T-cell (primary cell): Measurements from ENCODE around the gene PMPCA. TPM values are rescaled to one million over a fixed set of nuclear protein-coding genes. Genes with fewer than 3 reads are reported as not detected.

Experiments
- ATAC-seq, 4 experiments: fragments of 200-7000 bp in 3 of 4; fragments of 150-1000 bp in 1 of 4; cut with Tn5 transposase; replicated peaks in 1 of 4; 1 replicate in 3 of 4; 2 replicates in 1 of 4; pipeline ENCODE4 v1.10.0; 2021; ENCODE audit warnings: moderate library complexity in 3 of 4, mild to moderate bottlenecking in 2 of 4, moderate number of reproducible peaks in 1 of 4
- CTCF ChIA-PET, 2 donors: fragments of 300-600 bp; sonication (Branson Sonifier 250); formaldehyde crosslinking; loops; one replicate each; lab custom pipeline; 2022; ENCODE audit warnings: antibody characterized with exemption in 2 of 2; lab: Charles Lee
- POLR2A ChIA-PET, 2 donors: fragments of 300-600 bp; sonication (Branson Sonifier 250); formaldehyde crosslinking; loops; one replicate each; lab custom pipeline; 2022; ENCODE audit warnings: antibody characterized with exemption in 2 of 2; lab: Charles Lee
- DNase-seq, 35 experiments: peaks; one replicate each; pipeline versions ENCODE4 v3.0.0 to v3.0.0-alpha.2; 2013 to 2023
- H3K27ac ChIP-seq: one replicate; pipeline ENCODE4 v1.5.1; 2013; ENCODE audit warnings: low read length
- H3K27me3 ChIP-seq, 2 experiments: replicated peaks in 1 of 2; 1 replicate in 1 of 2; 2 replicates in 1 of 2; pipeline versions ENCODE4 v1.6.1 to v1.7.0; 2013; ENCODE audit warnings: low read length in 1 of 2, mixed read lengths in 1 of 2; ENCODE audit not compliant: control insufficient read depth in 2 of 2, insufficient read depth in 2 of 2; ENCODE audit errors: extremely low read depth in 1 of 2
- H3K36me3 ChIP-seq, 2 donors: 1 replicate in 1 of 2; 2 replicates in 1 of 2; pipeline versions ENCODE4 v1.6.1 to v1.7.0; 2013; ENCODE audit warnings: low read length in 1 of 2; ENCODE audit not compliant: control insufficient read depth in 2 of 2, insufficient read depth in 1 of 2; ENCODE audit errors: extremely low read depth in 1 of 2
- H3K4me1 ChIP-seq, 2 experiments: 1 replicate in 1 of 2; 2 replicates in 1 of 2; pipeline versions ENCODE4 v1.6.1 to v1.7.0; 2013; ENCODE audit warnings: low read length in 2 of 2, mixed read lengths in 1 of 2; ENCODE audit not compliant: insufficient read depth in 2 of 2, control insufficient read depth in 1 of 2; ENCODE audit errors: extremely low read depth in 1 of 2
- H3K4me3 ChIP-seq, 2 donors: 1 replicate in 1 of 2; 2 replicates in 1 of 2; pipeline versions ENCODE4 v1.5.1 to v1.7.0; 2013; ENCODE audit warnings: mild to moderate bottlenecking in 2 of 2, low read length in 1 of 2, moderate library complexity in 1 of 2; ENCODE audit not compliant: control insufficient read depth in 1 of 2; ENCODE audit errors: extremely low read depth in 1 of 2
- H3K9me3 ChIP-seq: 2 replicates; pipeline ENCODE4 v1.7.0; 2013
- H3K27ac Mint-ChIP-seq, 2 donors: one replicate each; pipeline ENCODE4 v1.8.0; 2020 to 2021; ENCODE audit warnings: mild to moderate bottlenecking in 2 of 2, mixed read lengths in 2 of 2
- H3K27me3 Mint-ChIP-seq, 2 donors: one replicate each; pipeline ENCODE4 v1.8.0; 2021 to 2022; ENCODE audit warnings: mixed read lengths in 2 of 2
- H3K36me3 Mint-ChIP-seq: one replicate; pipeline ENCODE4 v1.8.0; 2021; ENCODE audit warnings: mixed read lengths
- H3K4me1 Mint-ChIP-seq, 3 donors: one replicate each; pipeline ENCODE4 v1.8.0; 2020 to 2022; ENCODE audit warnings: mixed read lengths in 3 of 3, mild to moderate bottlenecking in 1 of 3
- H3K4me3 Mint-ChIP-seq, 3 donors: one replicate each; pipeline ENCODE4 v1.8.0; 2020 to 2022; ENCODE audit warnings: mild to moderate bottlenecking in 3 of 3, mixed read lengths in 3 of 3, moderate library complexity in 3 of 3
- H3K9me3 Mint-ChIP-seq, 3 donors: one replicate each; pipeline ENCODE4 v1.8.0; 2020 to 2022; ENCODE audit warnings: mixed read lengths in 3 of 3
- WGBS: methylation state at CpG from one replicate; pipeline ENCODE4 v1.1.5; 2013; ENCODE audit warnings: missing lambda C conversion rate; ENCODE audit not compliant: insufficient coverage; 5-methylcytosine and 5-hydroxymethylcytosine counted together
- total RNA-seq, 35 experiments: library from RNA in 6 of 35; stranded (reverse) in 6 of 35; fragments of 120-200 nt in 1 of 35; gene quantifications; one replicate each; pipeline versions ENCODE4 v1.2.1 to v1.2.4 and lab custom pipeline; 2013 to 2026

The PMPCA gene
- total RNA-seq, 5 donors from 2014 or later (not counting 1 experiment from before 2014, with no cell fraction given), result 55.8 to 81.9 (median 65.7) TPM

- Mint-ChIP-seq H3K27me3 (no peaks in the 10 kb centered on the region), H3K4me1 (peaks cover 36 to 54% (median 41%) of the 10 kb centered on the region in 3 donors), H3K9me3 (no peaks in the 10 kb centered on the region), H3K27ac (peak within 1 kb of the TSS; percentile 44 to 70), H3K36me3 (peaks cover 17% of the 10 kb centered on the region), H3K4me3 (peak within 1 kb of the TSS; percentile 80 to 86 (median 83))
- Histone ChIP-seq H3K4me3 (peak within 1 kb of the TSS; percentile 64 to 75), H3K27ac (peak within 1 kb of the TSS; percentile 42), H3K27me3 (no peaks in the 10 kb centered on the region), H3K36me3 (peaks cover under 1 to 33% of the 10 kb centered on the region in 2 donors), H3K4me1 (peaks cover 19 to 59% of the 10 kb centered on the region in 2 experiments), H3K9me3 (no peaks in the 10 kb centered on the region)
- peak; percentile 71 to 95 (median 82) for DNase-seq
- POLR2A ChIA-PET, result interaction anchor here in 1 of 2 donors (0.7 kb wide), 1 partner anchor 11 kb away, joined by 3 read pairs; no protein-coding TSS in a partner anchor
- peak; percentile 76 to 85 (median 77) for ATAC-seq
- CTCF ChIA-PET, result interaction anchor here in 1 of 2 donors (0.6 to 1.5 kb wide), 2 partner anchors 10 to 63 kb away, joined by 3 to 5 read pairs; partner anchors contain the start of genes ENTR1 and PMPCA
- WGBS, result 8% methylated on average over 66 of the region's 71 CpGs
These were observed 10.2 kb upstream of the PMPCA start, which contains the start of gene SNAPC4 for GRCh38 chr9:136400038-136400834. Gene SNAPC4, minus strand, starts transcription at chr9:136400170. Its CDS starts 1,742 bp downstream, at chr9:136398428.

- peak overlapping the region; percentile 15 to 68 for H3K27ac Mint-ChIP-seq
- H3K4me1 Mint-ChIP-seq, result peaks cover 37 to 62% (median 48%) of the 10 kb centered on the region in 3 donors
These were observed 9.1 kb upstream of the PMPCA start for GRCh38 chr9:136401173-136401922.

GRCh38 chr9:136402067-136402466 is 8.4 kb upstream of the PMPCA start:
- Histone ChIP-seq H3K4me1 (peaks cover 19 to 74% of the 10 kb centered on the region in 2 experiments), H3K9me3 (no peaks in the 10 kb centered on the region), H3K4me3 (no peak overlapping the region), H3K36me3 (peaks cover 10 to 30% of the 10 kb centered on the region in 2 donors), H3K27ac (no peak overlapping the region), H3K27me3 (no peaks in the 10 kb centered on the region)
- ChIA-PET CTCF (no interaction called here), POLR2A (interaction anchor here in 1 of 2 donors (0.6 kb wide), 2 partner anchors 9 to 62 kb away, joined by 3 to 8 read pairs; no protein-coding TSS in a partner anchor)
- WGBS, result 96% methylated on average over 12 of the region's 13 CpGs
- H3K4me1 Mint-ChIP-seq, result peaks cover 37 to 65% (median 47%) of the 10 kb centered on the region in 3 donors
- H3K36me3 Mint-ChIP-seq, result peaks cover 10% of the 10 kb centered on the region
- H3K27ac Mint-ChIP-seq, result peak overlapping the region in 1 of 2 donors; percentile 76
- H3K9me3 Mint-ChIP-seq, result no peaks in the 10 kb centered on the region
- no peaks in the 10 kb centered on the region for H3K27me3 Mint-ChIP-seq
- ATAC-seq, result no peak
- peak overlapping the region in 1 of 3 donors; percentile 35 for H3K4me3 Mint-ChIP-seq
- DNase-seq, result no peak

More at GRCh38 chr9:136401173-136401922, 9.1 kb upstream of the PMPCA start:
- DNase-seq (no peak), ATAC-seq (no peak)
- Mint-ChIP-seq H3K9me3 (no peaks in the 10 kb centered on the region), H3K4me3 (peak overlapping the region in 2 of 3 donors; percentile 21 to 31), H3K36me3 (peaks cover 13% of the 10 kb centered on the region), H3K27me3 (no peaks in the 10 kb centered on the region)
- Histone ChIP-seq H3K4me1 (peaks cover 19 to 70% of the 10 kb centered on the region in 2 experiments), H3K36me3 (peaks cover 4 to 31% of the 10 kb centered on the region in 2 donors), H3K27me3 (no peaks in the 10 kb centered on the region), H3K27ac (no peak overlapping the region), H3K4me3 (no peak overlapping the region), H3K9me3 (no peaks in the 10 kb centered on the region)
- ChIA-PET CTCF (interaction anchor here in 1 of 2 donors (0.6 to 1.5 kb wide), 2 partner anchors 9 to 64 kb away, joined by 3 to 5 read pairs; partner anchors contain the start of genes ENTR1 and PMPCA), POLR2A (interaction anchor here in 1 of 2 donors (0.7 kb wide), 1 partner anchor 10 kb away, joined by 3 read pairs; no protein-coding TSS in a partner anchor)
- WGBS, result 97% methylated on average over 13 of the region's 18 CpGs

GRCh38 chr9:136403538-136403914 is 6.9 kb upstream of the PMPCA start:
- ATAC-seq, result peak; percentile 80 to 85 (median 82)
- 15% methylated on average over 3 of the region's 5 CpGs for WGBS

GRCh38 chr9:136403915-136404800 is 6.3 kb upstream of the PMPCA start:
- WGBS, result 42% methylated on average over 31 of the region's 32 CpGs
- Histone ChIP-seq H3K36me3 (peaks cover 11 to 31% of the 10 kb centered on the region in 2 donors), H3K4me1 (peaks cover 17 to 77% of the 10 kb centered on the region in 2 experiments), H3K4me3 (peak overlapping the region in 1 of 2 donors; percentile 12), H3K9me3 (no peaks in the 10 kb centered on the region), H3K27me3 (no peaks in the 10 kb centered on the region), H3K27ac (peak overlapping the region; percentile 82)
- H3K27ac Mint-ChIP-seq, result peak overlapping the region; percentile 88 to 93
- DNase-seq (peak in 8 of 35 experiments; percentile 15 to 71 (median 19)), ATAC-seq (peak in 2 of 4 experiments; percentile 8 to 11)
- H3K36me3 Mint-ChIP-seq, result peaks cover 17% of the 10 kb centered on the region
- no peaks in the 10 kb centered on the region for H3K27me3 Mint-ChIP-seq
- H3K4me3 Mint-ChIP-seq, result peak overlapping the region; percentile 50 to 77 (median 64)
- POLR2A ChIA-PET, result no interaction called here
- H3K9me3 Mint-ChIP-seq, result no peaks in the 10 kb centered on the region
- CTCF ChIA-PET, result no interaction called here
- peaks cover 47 to 66% (median 48%) of the 10 kb centered on the region in 3 donors for H3K4me1 Mint-ChIP-seq

More at GRCh38 chr9:136403538-136403914, 6.9 kb upstream of the PMPCA start:
- Histone ChIP-seq H3K4me1 (peaks cover 19 to 77% of the 10 kb centered on the region in 2 experiments), H3K36me3 (peaks cover 11 to 31% of the 10 kb centered on the region in 2 donors), H3K27ac (peak overlapping the region; percentile 82), H3K4me3 (peak overlapping the region in 1 of 2 donors; percentile 11), H3K9me3 (no peaks in the 10 kb centered on the region), H3K27me3 (no peaks in the 10 kb centered on the region)
- H3K4me3 Mint-ChIP-seq, result peak overlapping the region; percentile 50 to 77 (median 64)
- H3K27ac Mint-ChIP-seq, result peak overlapping the region; percentile 88 to 93
- H3K36me3 Mint-ChIP-seq, result peaks cover 15% of the 10 kb centered on the region
- ChIA-PET CTCF (no interaction called here), POLR2A (no interaction called here)
- H3K27me3 Mint-ChIP-seq, result no peaks in the 10 kb centered on the region
- no peaks in the 10 kb centered on the region for H3K9me3 Mint-ChIP-seq
- peak; percentile 35 to 90 (median 67) for DNase-seq
- peaks cover 47 to 66% (median 48%) of the 10 kb centered on the region in 3 donors for H3K4me1 Mint-ChIP-seq
